Measurements from ENCODE around the gene MASP2.
A peak's percentile ranks its signal among the peaks of the same experiment; 100 is the strongest.

- no peak for TF ChIP-seq SP1 (IDR thresholded peaks at IDR 0.05; ENCODE audit: low read depth)
- no peak for TF ChIP-seq EZH2 (IDR thresholded peaks at IDR 0.05)
- no peak for TF ChIP-seq POLR2AphosphoS5 (IDR thresholded peaks at IDR 0.05; ENCODE audit: low read depth, low read length)
- TF ChIP-seq YY1 (IDR thresholded peaks at IDR 0.05; ENCODE audit: extremely low read depth, insufficient replicate concordance, low read depth, low read length) = no peak
- no peak for TF ChIP-seq RAD21 (IDR thresholded peaks at IDR 0.05; ENCODE audit: low read depth)
- TF ChIP-seq, protein P1, sequence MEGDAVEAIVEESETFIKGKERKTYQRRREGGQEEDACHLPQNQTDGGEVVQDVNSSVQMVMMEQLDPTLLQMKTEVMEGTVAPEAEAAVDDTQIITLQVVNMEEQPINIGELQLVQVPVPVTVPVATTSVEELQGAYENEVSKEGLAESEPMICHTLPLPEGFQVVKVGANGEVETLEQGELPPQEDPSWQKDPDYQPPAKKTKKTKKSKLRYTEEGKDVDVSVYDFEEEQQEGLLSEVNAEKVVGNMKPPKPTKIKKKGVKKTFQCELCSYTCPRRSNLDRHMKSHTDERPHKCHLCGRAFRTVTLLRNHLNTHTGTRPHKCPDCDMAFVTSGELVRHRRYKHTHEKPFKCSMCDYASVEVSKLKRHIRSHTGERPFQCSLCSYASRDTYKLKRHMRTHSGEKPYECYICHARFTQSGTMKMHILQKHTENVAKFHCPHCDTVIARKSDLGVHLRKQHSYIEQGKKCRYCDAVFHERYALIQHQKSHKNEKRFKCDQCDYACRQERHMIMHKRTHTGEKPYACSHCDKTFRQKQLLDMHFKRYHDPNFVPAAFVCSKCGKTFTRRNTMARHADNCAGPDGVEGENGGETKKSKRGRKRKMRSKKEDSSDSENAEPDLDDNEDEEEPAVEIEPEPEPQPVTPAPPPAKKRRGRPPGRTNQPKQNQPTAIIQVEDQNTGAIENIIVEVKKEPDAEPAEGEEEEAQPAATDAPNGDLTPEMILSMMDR (IDR thresholded peaks at IDR 0.05 in 2 of 3, conservative IDR thresholded peaks at IDR 0.05 in 1 of 3; ENCODE audit: borderline replicate concordance in 1 of 3, insufficient read depth in 1 of 3, low read depth in 2 of 3, low read length in 2 of 3) = peak in 2 of 3 experiments; percentile 35 to 54; a peak in 3 of 6 replicates
- no peak for TF ChIP-seq ZNF274 (IDR thresholded peaks at IDR 0.05; ENCODE audit: low read depth, low read length)
- no peak for TF ChIP-seq POLR2A (IDR thresholded peaks at IDR 0.05; ENCODE audit: borderline replicate concordance, extremely low read depth, insufficient read depth, insufficient read length)
- no peak for TF ChIP-seq MAX (IDR thresholded peaks at IDR 0.05)
- no peak for TF ChIP-seq EZH2phosphoT487 (IDR thresholded peaks at IDR 0.05; ENCODE audit: borderline replicate concordance)
- no peak for TF ChIP-seq JUND (IDR thresholded peaks at IDR 0.05)
- no peak for TF ChIP-seq EGR1 (IDR thresholded peaks at IDR 0.05; ENCODE audit: low read depth)
- TF ChIP-seq, protein P2, sequence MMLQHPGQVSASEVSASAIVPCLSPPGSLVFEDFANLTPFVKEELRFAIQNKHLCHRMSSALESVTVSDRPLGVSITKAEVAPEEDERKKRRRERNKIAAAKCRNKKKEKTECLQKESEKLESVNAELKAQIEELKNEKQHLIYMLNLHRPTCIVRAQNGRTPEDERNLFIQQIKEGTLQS (IDR thresholded peaks at IDR 0.05) = no peak
- TF ChIP-seq REST (IDR thresholded peaks at IDR 0.05; ENCODE audit: low read depth) = no peak
These were observed 66.9 kb downstream of the MASP2 start for GRCh38 chr1:10980094-10980577.
